IPS-20b (cell line): ENCODE data around the gene ZWINT.

ENCODE experiments used
- H3K27ac ChIP-seq: one replicate; pipeline ENCODE4 v1.5.1; 2013; ENCODE audit warnings: low read length
- H3K27me3 ChIP-seq: 2 replicates; pipeline ENCODE4 v1.6.1; 2013; ENCODE audit warnings: mild to moderate bottlenecking, low read length, inconsistent platforms; ENCODE audit not compliant: insufficient read depth
- H3K36me3 ChIP-seq: 2 replicates; pipeline ENCODE4 v1.6.1; 2013; ENCODE audit warnings: low read depth, mild to moderate bottlenecking, inconsistent platforms, low read length, moderate library complexity; ENCODE audit not compliant: insufficient read depth
- H3K4me1 ChIP-seq: 2 replicates; pipeline ENCODE4 v1.6.1; 2013; ENCODE audit warnings: mild to moderate bottlenecking, control low read depth, inconsistent platforms, low read length, moderate library complexity; ENCODE audit not compliant: insufficient read depth
- H3K4me3 ChIP-seq: 2 replicates; pipeline ENCODE4 v1.5.1; 2013; ENCODE audit warnings: mild to moderate bottlenecking, low read length, inconsistent platforms
- H3K9ac ChIP-seq: 2 replicates; pipeline ENCODE4 v1.6.1; 2013; ENCODE audit warnings: low read depth, mild to moderate bottlenecking, inconsistent platforms, low read length, moderate library complexity
- H3K9me3 ChIP-seq: 2 replicates; pipeline ENCODE4 v1.6.1; 2013; ENCODE audit warnings: mild to moderate bottlenecking, low read depth, low read length, inconsistent platforms; ENCODE audit not compliant: insufficient read depth

The ZWINT gene, protein sequence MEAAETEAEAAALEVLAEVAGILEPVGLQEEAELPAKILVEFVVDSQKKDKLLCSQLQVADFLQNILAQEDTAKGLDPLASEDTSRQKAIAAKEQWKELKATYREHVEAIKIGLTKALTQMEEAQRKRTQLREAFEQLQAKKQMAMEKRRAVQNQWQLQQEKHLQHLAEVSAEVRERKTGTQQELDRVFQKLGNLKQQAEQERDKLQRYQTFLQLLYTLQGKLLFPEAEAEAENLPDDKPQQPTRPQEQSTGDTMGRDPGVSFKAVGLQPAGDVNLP

DNA sequence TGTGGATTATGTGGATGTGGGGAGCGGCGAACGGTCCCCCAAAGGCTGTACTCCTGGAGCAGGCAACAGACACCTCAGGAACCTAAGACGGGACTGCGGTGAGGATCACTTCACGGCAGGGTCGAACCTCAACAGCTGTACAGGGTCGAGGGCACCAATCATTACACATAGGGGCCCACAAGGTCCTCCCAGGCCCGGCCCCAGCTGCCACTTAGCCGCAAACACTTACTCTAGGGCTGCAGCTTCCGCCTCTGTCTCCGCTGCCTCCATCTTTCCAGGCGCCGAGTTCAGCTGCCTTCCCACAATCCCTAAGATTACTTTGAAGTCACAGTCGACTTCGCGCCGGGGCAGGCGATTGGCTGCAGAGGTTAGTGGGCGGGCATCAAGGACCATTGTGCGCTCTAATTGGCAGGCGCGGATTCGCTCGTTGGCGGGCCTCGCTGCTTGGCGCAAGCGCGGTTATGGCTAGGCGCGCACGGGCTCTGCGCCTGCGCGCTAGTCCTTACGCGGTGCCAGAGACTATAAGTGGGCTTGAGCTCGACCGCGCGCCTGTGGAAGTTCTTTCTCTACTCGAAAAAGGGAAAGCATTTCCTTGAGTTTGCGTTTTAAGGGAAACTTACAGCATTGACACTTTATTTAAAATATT lies at the start of gene ZWINT:
ZWINT (minus strand) TSS at position 293 of the 646 bp plus-strand sequence; CDS start at position 270, 23 bp downstream.
- peaks cover 39% of the 10 kb centered on the region for H3K36me3 ChIP-seq
- H3K4me3 ChIP-seq = peak within 1 kb of the TSS; percentile 92
- peak within 1 kb of the TSS; percentile 72 for H3K27ac ChIP-seq
- H3K9ac ChIP-seq = peak within 1 kb of the TSS; percentile 93
- no peaks in the 10 kb centered on the region for H3K9me3 ChIP-seq
- peaks cover 7% of the 10 kb centered on the region; the same call in 1 of the 2 replicates for H3K4me1 ChIP-seq
- no peaks in the 10 kb centered on the region for H3K27me3 ChIP-seq

DNA sequence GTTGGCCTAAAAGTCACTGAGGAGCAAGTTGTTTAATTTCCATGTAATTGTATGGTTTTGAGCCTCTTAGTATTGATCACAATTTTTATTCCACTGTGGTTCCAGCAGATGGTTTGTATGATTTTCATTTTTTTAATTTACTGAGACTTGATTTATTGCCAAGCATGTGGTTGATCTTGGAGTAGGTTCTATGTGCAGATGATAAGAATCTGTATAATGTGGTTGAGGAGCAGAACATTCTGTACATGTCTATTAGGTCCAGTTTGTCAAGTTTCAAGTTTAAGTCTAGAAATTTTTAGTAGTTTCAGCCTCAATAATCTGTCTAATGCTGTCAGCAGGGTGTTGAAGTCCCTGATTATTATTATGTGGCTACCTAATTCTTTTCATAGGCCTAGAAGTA lies 22.7 kb upstream of the ZWINT start:
- no peaks in the 10 kb centered on the region for H3K27me3 ChIP-seq
- H3K36me3 ChIP-seq = no peaks in the 10 kb centered on the region
- H3K4me1 ChIP-seq = no peaks in the 10 kb centered on the region
- no peak overlapping the region for H3K27ac ChIP-seq
- H3K9ac ChIP-seq = no peak overlapping the region
- no peaks in the 10 kb centered on the region for H3K9me3 ChIP-seq
- no peak overlapping the region for H3K4me3 ChIP-seq

DNA sequence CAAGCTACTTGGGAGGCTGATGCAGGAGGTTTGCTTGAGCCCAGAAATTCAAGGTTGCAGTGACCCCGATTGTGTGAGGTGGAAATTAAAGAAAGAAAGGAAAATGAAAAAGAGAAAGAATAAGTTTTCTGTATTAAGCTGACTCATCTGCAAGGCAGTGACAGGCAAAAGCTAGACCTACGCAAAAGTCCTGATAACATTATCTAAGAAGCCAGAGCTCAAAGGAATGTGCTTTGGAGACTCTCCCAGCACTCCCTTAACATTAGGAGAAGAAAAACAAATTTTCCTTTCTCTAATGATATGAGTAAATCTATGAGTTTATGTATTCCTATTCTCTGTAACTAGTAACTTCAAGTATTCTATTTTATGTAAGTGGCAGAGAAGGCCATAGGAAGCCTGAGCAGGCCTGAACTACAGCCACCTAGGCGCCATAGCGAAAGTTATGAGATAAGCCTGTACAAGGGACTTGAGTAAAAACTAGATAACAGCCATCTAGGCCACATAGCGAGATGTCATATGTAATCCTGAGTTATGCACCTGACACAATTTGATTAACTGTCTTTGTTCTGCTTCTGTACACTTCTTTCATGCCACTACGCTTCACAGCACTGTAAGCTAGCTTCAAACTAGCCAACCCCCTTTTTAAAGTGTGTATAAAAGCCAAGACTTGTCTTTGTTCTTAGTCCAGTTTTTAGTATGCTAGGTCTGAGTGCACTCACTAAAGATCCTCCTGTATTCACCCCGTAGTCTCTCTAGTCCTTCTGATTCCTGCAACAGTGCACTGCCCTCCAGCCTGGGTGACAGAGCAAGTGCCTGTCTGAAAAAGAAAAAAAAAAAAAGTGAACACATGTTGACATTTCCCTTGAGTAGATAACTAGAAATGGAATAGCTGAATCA lies 9.4 kb upstream of the ZWINT start:
- no peak overlapping the region for H3K4me3 ChIP-seq
- no peaks in the 10 kb centered on the region for H3K27me3 ChIP-seq
- no peak overlapping the region for H3K9ac ChIP-seq
- peaks cover 32% of the 10 kb centered on the region for H3K9me3 ChIP-seq
- no peak overlapping the region for H3K27ac ChIP-seq
- no peaks in the 10 kb centered on the region for H3K4me1 ChIP-seq
- no peaks in the 10 kb centered on the region for H3K36me3 ChIP-seq

DNA sequence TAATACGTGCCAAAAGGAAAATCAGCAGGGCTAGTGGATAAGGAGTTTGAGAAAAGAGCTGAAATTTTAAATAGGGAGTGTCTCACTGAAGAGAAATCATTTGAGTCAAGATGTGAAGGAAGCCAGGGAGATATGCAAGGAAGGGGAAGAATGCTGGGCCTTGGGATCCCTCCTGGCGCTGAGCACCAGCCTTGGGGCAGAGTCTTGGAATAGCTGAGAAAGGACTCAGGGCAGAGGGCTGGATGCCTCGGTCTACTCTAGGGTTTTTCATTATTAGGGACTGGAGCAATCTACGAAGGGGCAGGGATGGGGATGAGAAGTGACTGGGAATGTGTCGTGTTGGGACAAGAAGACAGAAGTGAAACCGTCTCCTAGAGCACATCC lies 484 bp downstream of the ZWINT start:
- peak overlapping the region; percentile 92 for H3K4me3 ChIP-seq
- H3K27ac ChIP-seq = peak overlapping the region; percentile 45
- H3K4me1 ChIP-seq = peaks cover 7% of the 10 kb centered on the region; the same call in 1 of the 2 replicates
- no peaks in the 10 kb centered on the region for H3K27me3 ChIP-seq
- H3K9me3 ChIP-seq = no peaks in the 10 kb centered on the region
- H3K36me3 ChIP-seq = peaks cover 44% of the 10 kb centered on the region
- peak overlapping the region; percentile 93 for H3K9ac ChIP-seq

DNA sequence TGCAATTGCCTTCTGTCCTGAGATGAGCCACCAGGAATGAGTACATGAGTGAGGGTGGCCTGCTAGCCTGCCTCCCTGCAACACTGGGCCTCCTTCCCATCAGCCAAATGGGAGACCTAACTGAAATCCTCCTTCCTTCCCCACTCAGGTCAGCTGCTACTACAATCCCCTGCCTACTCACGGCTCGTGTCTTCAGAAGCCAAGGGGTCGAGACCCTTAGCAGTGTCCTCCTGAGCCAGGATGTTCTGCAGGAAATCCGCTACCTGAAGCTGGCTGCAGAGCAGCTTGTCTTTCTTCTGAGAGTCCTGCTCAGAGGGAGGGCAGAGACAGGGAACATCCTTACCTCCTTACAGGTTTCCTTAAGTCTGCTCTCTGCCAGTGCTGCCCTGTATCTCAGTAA lies 1.2 kb downstream of the ZWINT start:
- H3K4me3 ChIP-seq = peak overlapping the region; percentile 92
- no peaks in the 10 kb centered on the region for H3K27me3 ChIP-seq
- H3K4me1 ChIP-seq = peaks cover 7% of the 10 kb centered on the region; the same call in 1 of the 2 replicates
- H3K36me3 ChIP-seq = peaks cover 51% of the 10 kb centered on the region
- no peak overlapping the region for H3K27ac ChIP-seq
- peak overlapping the region; percentile 93; the same call in 1 of the 2 replicates for H3K9ac ChIP-seq
- H3K9me3 ChIP-seq = no peaks in the 10 kb centered on the region

DNA sequence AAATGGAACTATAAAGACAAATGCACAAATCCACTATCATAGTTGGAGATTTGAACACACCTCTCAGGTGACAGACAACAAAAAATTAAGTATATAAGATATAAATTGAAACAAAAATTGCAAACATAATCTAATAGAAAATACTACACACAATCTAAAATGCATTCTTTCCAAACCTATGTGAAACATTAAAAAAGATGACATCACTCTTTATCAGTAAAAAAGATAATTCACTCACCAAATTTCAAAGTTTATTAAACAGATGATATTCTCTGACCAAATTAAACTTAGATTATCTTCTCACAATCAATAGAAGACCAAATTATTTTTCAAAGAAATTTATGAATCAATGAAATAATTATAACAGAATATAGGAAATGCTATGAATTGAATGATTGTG lies 4.0 kb downstream of the ZWINT start:
- H3K27me3 ChIP-seq = no peaks in the 10 kb centered on the region
- H3K4me3 ChIP-seq = no peak overlapping the region
- H3K27ac ChIP-seq = no peak overlapping the region
- H3K9ac ChIP-seq = no peak overlapping the region
- H3K9me3 ChIP-seq = no peaks in the 10 kb centered on the region
- H3K36me3 ChIP-seq = peaks cover 74% of the 10 kb centered on the region
- H3K4me1 ChIP-seq = peaks cover 7% of the 10 kb centered on the region; the same call in 1 of the 2 replicates

DNA sequence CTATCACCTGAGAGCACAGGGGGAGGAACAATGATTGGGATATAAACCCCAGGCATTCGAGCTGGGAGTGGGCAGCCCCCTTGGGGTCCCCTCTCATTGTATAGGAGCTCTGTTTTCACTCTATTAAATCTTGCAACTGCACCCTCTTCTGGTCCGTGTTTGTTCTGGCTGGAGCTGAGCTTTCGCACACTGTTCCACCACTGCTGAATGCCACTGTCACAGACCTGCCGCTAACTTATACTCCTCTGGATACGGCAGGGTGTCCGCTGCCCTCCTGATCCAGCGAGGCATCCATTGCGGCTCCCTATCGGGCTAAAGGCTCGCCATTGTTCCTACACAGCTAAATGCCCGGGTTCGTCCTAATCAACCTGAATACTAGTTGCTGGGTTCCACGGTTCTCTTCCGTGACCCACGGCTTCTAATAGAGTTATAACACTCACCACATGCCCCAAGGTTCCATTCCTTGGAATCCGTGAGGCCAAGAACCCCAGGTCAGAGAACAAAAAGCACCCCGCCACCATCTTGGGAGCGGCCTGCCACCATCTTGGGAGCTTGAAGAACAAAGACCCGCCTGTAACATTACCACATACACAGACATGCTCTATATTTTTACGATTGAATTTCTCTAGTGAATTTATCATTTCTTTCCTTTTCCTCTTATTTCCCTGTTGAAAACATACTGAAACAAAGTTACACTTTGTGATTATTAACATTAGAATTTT lies 9.0 kb downstream of the ZWINT start:
- Histone ChIP-seq H3K27ac (no peak overlapping the region), H3K27me3 (no peaks in the 10 kb centered on the region), H3K9me3 (no peaks in the 10 kb centered on the region), H3K4me1 (no peaks in the 10 kb centered on the region), H3K36me3 (peaks cover 48% of the 10 kb centered on the region), H3K4me3 (no peak overlapping the region), H3K9ac (no peak overlapping the region)

DNA sequence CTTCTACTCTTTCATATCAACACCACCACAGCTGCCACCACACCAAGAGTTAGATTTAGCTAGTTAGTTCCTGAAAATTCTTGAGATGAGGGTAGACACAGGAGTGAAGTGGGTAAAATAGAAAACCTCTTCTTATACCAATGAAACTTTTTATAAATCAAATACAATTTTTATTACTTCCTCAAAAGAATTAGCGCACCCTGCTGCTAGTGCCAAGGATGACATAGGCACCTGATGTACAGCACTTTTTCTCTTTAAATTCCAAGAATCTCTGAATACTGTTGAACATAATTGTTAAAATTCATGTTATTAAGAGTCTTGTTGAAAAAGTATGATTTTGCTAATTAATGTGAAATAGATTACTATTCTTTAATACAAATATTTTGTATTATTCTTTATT lies 11.4 kb downstream of the ZWINT start:
- no peak overlapping the region for H3K27ac ChIP-seq
- H3K9ac ChIP-seq = no peak overlapping the region
- peaks cover 26% of the 10 kb centered on the region; the same call in 1 of the 2 replicates for H3K36me3 ChIP-seq
- no peaks in the 10 kb centered on the region for H3K27me3 ChIP-seq
- H3K4me1 ChIP-seq = no peaks in the 10 kb centered on the region
- H3K4me3 ChIP-seq = no peak overlapping the region
- no peaks in the 10 kb centered on the region for H3K9me3 ChIP-seq

DNA sequence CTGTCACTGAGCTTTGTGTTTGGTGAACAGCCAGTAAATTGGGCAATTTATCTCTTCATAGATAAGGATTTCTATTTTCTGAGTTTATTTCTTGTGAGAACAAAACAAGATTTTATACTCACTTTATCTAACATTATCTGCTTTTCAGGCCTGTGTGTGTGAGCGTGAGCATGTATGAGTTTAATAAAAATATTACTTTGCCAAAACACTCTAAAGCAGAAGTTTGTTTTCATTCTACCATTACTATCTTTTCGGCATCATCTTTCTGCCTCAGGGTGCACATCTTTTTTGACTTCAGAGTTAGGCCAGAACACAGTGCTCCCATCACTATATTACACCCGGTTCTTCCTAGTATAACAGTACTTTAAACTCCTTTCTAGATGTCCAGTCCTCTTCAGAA lies 13.0 kb downstream of the ZWINT start:
- Histone ChIP-seq H3K9ac (no peak overlapping the region), H3K27me3 (no peaks in the 10 kb centered on the region), H3K27ac (no peak overlapping the region), H3K36me3 (peaks cover 12% of the 10 kb centered on the region; the same call in 1 of the 2 replicates), H3K4me1 (no peaks in the 10 kb centered on the region), H3K9me3 (no peaks in the 10 kb centered on the region), H3K4me3 (no peak overlapping the region)

DNA sequence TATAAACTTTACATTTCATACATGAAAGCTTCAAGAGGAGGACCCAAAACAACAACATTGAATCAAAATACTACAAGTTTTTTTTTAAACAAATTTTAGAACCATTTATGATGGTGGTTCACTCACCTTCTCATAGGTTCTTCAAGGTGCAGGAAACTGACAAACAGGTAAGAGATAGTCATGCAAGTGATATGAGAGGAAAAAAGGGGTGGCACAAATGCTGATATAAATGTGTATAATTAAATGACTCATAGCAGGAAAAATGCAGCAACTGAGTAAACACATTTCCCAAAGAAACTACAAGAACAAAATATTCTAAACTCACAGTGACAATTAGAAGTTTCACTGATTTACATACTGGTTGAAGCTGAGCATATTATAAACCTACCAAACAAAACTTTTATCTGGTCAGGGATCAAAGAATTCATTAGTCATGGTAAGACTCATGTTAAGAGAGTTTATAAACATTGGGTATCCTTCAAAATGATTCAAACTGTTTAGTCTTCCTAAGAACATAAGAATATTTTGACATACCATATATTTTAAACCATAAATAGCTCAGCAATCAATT lies 14.1 kb downstream of the ZWINT start:
- Histone ChIP-seq H3K9ac (no peak overlapping the region), H3K27ac (no peak overlapping the region), H3K4me3 (no peak overlapping the region), H3K27me3 (no peaks in the 10 kb centered on the region), H3K9me3 (no peaks in the 10 kb centered on the region), H3K36me3 (peaks cover 3% of the 10 kb centered on the region; the same call in 1 of the 2 replicates), H3K4me1 (no peaks in the 10 kb centered on the region)

DNA sequence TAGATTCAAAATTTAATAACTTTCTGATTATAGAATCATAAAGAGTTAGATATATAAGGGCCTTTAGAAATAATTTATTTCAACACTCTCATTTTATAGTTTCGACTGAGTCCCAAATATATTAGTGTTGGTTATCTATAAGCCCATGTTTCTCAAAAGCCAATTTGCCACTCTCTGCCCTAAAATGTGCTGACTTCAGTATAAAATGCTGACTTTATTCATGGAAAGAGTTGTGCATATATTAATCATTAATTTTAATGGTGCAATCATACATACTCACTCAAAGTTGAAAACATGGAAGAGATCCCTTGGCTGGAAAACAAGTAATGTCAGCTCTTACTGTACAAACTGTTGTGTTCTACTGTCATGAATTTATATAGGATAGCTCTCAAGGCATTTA lies 19.4 kb downstream of the ZWINT start:
- H3K9ac ChIP-seq = no peak overlapping the region
- H3K36me3 ChIP-seq = no peaks in the 10 kb centered on the region
- no peak overlapping the region for H3K27ac ChIP-seq
- H3K9me3 ChIP-seq = peaks cover 8% of the 10 kb centered on the region; the same call in 1 of the 2 replicates
- no peaks in the 10 kb centered on the region for H3K4me1 ChIP-seq
- H3K4me3 ChIP-seq = no peak overlapping the region
- no peaks in the 10 kb centered on the region for H3K27me3 ChIP-seq
